Body of pancreas (tissue), 4 donors: ENCODE measurements around the gene TMEM164.

ENCODE experiments used
- CTCF ChIP-seq, 7 experiments: fragments of 450-650 bp in 4 of 7; fragments of 200-600 bp in 3 of 7; sonication (generic) in 3 of 7; IDR thresholded peaks; one replicate each; pipeline ENCODE4 v1.5.1; 2016 to 2019; ENCODE audit warnings: antibody characterized with exemption in 7 of 7
- POLR2A ChIP-seq, 3 donors: fragments of 450-650 bp; IDR thresholded peaks; one replicate each; pipeline ENCODE4 v1.6.1; 2016; ENCODE audit warnings: antibody characterized with exemption in 3 of 3, mild to moderate bottlenecking in 2 of 3

- TF ChIP-seq CTCF (IDR thresholded peaks at IDR 0.05) (no peak), POLR2A (IDR thresholded peaks at IDR 0.05) (no peak)
These were observed 33.5 kb downstream of the TMEM164 start for GRCh38 chrX:110036162-110037033.
